Peyer's patch (tissue), 4 donors: ENCODE results near the gene COL4A1.

Source experiments
- CTCF ChIP-seq, 6 experiments: fragments of 450-650 bp in 4 of 6; fragments of 200-600 bp in 2 of 6; sonication (generic) in 1 of 6; IDR thresholded peaks; one replicate each; pipeline ENCODE4 v1.5.1; 2017 to 2019; ENCODE audit warnings: antibody characterized with exemption in 6 of 6, mild to moderate bottlenecking in 3 of 6, moderate library complexity in 1 of 6
- POLR2A ChIP-seq, 2 donors: fragments of 450-650 bp; IDR thresholded peaks; one replicate each; pipeline ENCODE4 v1.5.1; 2017; ENCODE audit warnings: antibody characterized with exemption in 2 of 2, mild to moderate bottlenecking in 2 of 2, moderate library complexity in 2 of 2

- TF ChIP-seq CTCF (IDR thresholded peaks at IDR 0.05) (no peak), POLR2A (IDR thresholded peaks at IDR 0.05) (no peak)
These were observed 89.9 kb downstream of the COL4A1 start for GRCh38 chr13:110217085-110217484.
